Suppressor macrophage treated with lipopolysaccharide for 1 hour (primary cell): ENCODE results near the gene PLCD1.

Experiments used
- DNase-seq, 3 donors: peaks; one replicate each; pipeline ENCODE4 v3.0.0-alpha.2; 2020 to 2022

Gene PLCD1

DNA sequence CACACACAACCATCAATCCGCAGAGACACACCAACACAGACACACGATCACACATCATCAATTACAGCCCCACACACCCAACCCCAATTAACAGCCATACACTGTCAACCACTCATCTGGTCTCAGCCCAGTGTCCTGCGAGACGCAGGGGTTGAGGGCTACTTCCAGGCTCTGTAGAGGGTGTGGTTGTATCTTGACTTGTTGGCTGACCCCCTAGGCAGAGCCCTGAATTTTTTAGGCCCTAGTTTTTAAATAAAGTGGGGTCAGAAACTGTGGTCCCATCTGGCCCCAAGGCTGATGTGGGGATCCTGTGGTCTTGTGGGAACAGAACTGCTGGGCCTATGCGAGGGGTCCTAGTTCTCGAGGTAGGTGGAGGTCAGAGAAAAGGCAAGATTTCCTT is 29.6 kb downstream of the PLCD1 start:
- DNase-seq: no peak

- DNase-seq: no peak
Observed at GRCh38 chr3:37997791-37998370, 31.6 kb downstream of the PLCD1 start.

GRCh38 chr3:37997342-37997741 is 32.1 kb downstream of the PLCD1 start:
- no peak for DNase-seq

DNA sequence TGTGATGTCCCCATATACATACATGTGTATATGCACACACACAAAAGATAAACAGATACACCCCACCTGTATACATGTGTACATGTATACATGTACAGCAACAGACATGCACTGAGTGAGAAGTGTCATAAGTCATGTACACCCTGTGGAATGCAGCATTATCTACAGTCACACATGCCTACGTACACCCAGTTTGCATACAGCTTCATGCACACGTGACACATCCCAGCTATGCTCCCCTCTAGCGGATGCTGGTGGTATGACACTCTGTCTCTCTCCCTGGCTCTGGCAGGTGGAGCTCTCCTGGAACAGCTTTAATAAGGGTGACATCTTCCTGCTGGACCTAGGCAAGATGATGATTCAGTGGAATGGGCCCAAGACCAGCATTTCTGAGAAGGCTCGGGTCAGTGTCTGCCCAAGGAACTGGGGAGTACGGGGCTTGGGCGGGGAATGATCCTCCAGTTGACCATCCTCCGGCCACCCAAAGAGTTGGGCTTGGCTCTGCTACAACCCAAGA is 32.6 kb downstream of the PLCD1 start:
- peak; percentile 83 to 88 (median 85) for DNase-seq

GRCh38 chr3:37995652-37996641 is 33.5 kb downstream of the PLCD1 start:
- DNase-seq: no peak

DNA sequence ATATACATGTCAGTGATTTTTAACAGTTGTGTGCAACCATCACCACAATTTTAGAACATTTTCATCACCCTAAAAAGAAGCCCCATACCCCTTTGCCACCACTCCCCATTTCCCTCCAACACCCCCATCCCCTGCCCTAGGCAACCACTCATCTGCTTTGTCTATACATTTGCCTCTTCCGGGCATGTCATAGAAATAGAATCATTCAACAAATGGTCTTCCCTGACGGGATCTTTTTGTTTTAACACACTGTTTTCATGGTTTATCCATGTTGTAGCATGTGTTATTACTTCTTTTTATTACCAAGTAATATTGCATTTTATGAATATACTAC is 34.8 kb downstream of the PLCD1 start:
- no peak for DNase-seq

DNA sequence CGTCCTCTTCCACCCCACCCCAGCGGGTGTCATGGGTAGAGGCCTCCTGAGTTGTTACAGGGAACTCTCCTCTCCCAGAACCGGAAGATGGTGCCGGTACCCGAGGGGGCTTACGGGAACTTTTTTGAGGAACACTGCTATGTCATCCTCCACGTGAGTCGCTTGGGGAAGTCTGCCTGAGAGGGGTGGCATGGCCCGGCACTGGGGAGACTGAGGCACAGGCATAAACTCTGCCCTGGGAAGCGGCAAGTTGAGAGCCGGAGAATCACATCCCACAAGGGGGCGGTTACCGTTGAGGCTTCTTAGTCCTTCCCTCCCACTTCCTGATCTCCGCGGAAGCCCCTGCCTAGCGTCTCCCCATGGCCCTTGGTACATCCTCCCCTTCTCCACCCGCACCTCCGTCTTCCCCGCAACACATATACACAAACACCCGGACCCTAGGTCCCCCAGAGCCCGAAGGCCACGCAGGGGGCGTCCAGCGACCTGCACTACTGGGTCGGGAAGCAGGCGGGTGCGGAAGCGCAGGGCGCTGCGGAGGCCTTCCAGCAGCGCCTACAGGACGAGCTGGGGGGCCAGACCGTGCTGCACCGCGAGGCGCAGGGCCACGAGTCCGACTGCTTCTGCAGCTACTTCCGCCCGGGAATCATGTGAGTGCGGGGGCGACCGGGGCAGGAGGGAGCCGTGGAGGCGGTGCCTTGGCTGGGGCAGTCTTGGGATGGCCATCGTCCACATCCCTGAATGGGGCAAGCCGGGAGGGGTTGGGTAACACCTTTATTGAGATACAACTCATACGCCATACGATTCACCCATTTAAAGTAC is 35.4 kb downstream of the PLCD1 start:
- DNase-seq: peak; percentile 84 to 94 (median 90)

GRCh38 chr3:37993460-37993819 is 36.0 kb downstream of the PLCD1 start:
- no peak for DNase-seq

DNA sequence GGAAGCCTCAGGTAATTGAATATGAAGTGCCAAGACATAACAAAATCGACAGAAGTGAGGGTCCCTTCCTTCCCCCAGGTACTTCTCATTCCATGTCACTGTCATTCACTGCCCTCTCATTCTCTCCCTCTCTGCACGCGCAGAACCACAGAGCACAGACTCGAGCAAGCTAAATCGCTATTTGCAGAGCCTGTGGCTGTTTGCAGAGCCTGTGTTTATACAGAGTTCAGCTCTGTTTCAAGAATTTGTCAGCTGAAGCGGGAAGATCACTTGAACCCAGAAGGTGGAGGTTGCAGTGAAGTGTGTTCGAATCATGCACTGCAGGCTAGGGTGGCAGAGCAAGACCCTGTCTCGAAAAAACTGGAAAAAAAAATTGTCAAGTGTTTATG is 36.4 kb downstream of the PLCD1 start:
- no peak for DNase-seq

DNA sequence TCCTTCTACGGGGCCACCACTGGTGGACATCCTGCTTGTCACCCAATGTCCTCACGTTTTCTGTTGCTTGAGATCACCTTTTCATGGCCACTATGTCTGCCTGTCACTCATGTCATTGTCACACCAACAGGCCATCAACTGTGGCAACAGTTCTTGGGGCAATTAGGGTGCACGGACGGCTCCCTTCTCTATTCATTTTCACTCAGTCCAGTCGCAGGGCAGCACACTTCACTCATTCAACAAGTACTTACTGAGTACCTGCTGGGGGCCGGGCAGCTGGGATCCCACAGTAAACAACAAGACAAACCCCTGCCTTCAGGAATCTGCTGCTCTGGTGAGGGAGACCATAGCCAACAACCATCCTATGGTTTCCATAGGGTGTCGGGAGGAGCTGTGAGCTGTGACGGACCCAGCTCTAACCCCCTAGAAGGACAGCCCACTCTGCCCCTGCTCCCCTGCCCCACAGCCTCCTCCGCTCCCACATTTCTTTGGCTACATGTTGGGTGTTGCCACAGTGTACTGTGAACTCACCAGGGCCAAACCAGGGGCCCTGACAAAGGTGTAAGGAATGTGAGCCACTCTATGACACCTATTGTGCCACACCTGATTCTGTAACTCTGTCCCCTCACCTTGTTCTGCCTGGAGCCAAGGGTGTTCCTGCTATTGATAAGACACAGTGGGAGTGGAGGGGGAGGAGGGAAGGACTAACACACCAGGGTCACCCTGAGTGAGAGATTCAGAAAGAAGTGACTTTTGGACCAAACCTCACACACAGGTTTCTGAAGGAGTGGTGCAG is 37.0 kb downstream of the PLCD1 start:
- DNase-seq: no peak

DNA sequence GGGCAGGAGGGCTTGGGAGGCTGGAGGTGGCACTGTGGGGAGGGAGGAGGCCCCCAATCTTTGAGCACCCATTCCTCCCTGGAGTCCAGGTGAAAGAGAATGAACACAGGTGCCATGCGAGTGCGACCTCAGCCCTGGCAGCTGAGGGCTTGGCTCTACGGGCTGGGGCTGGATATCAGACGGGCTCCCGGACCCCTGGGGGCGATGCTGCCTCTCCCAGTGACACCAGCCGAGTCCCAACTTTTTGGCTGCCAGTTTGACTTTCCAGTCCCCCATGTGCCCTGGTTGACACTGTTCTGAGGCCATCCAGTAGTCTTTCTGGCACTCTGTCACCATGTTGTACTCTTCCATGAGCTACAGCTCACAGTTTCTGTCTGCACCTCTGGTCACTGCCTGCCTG is 37.6 kb downstream of the PLCD1 start:
- DNase-seq: no peak

- no peak for DNase-seq
Observed at GRCh38 chr3:37991109-37991508, 38.3 kb downstream of the PLCD1 start.

DNA sequence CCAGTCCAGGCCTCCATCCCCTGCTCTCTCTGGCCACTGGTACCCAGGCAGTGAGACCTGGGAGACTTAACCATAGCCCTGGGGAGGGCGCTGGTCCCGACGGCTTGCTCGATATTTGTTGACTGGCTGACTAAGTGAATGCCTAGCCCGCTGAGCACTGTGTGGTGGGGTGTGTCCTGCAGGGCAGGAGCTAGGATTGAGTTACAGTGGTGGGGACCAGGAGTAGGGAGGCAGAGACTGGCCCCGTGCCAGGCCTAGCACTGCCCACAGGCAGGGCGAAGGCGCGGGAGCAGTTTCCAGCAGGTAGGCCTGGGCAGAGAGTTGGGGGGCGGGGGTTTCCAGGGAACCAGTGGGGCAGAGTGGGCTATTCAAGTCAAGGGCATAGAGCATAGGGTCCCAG is 38.9 kb downstream of the PLCD1 start, which contains the start of gene VILL:
Gene VILL, plus strand, starts transcription at position 260 of the 400 bp plus-strand sequence. CDS start 2,887 bp downstream, outside the sequence.
- no peak for DNase-seq

GRCh38 chr3:37989821-37990480 is 39.5 kb downstream of the PLCD1 start:
- DNase-seq: no peak

- DNase-seq: no peak
Observed at GRCh38 chr3:37988931-37989525, 40.4 kb downstream of the PLCD1 start.

DNA sequence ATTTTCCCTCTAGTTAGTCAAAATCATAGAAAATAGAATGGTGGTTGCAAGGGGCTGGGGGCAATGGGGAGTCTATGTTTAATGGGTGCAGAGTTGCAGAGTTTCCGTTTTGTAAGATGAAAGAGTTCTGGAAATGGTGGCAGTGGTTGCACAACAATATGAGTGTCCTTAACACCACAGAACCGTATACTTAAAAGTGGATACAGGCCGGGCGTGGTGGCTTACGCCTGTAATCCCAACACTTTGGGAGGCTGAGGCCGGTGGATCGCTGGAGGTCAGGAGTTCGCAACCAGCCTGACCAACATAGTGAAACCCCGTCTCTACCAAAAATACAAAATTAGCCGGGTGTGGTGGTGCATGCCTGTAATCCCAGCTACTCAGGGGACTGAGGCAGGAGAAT is 41.1 kb downstream of the PLCD1 start:
- peak in 1 of 3 donors; percentile 27 for DNase-seq

DNA sequence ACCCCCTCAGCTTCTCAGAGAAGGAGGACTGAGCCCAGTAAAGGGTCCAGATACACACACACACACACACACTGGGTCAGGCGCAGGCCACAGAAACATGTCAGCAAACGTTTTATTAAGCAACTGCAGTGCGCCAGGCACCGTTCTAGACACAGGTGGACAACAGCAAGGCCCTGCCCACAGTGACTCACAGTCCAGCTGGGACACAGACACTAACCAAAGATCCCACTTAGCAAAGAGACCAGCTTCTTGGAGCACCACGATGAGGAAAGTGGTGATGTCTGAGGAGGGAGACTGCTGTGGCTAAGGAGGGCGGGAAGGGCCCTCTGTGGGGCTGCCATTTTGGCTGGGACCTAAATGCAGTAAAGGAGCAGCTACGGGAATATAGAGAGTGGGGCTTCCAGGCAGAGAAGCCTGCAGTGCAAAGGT is 41.7 kb downstream of the PLCD1 start:
- DNase-seq: no peak

DNA sequence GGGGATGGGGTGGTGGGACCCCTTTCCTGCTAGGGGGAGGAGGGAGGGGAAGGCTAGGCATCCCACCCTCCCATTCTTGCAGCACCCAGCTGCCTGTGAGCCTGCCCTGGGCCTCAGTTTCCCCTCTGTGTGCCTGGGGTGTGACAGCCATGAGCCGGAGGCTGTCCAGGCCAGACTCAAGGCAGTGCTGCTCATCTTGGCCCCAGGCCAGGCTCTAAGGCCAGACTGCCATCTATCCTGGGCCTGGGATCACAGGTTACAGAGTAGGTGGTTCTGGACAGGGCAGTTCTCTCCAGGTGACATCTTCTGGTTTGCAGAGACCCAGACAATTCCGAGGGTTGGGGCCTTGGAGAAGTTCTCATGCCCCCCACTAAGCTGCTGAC is 42.1 kb downstream of the PLCD1 start:
- no peak for DNase-seq

DNA sequence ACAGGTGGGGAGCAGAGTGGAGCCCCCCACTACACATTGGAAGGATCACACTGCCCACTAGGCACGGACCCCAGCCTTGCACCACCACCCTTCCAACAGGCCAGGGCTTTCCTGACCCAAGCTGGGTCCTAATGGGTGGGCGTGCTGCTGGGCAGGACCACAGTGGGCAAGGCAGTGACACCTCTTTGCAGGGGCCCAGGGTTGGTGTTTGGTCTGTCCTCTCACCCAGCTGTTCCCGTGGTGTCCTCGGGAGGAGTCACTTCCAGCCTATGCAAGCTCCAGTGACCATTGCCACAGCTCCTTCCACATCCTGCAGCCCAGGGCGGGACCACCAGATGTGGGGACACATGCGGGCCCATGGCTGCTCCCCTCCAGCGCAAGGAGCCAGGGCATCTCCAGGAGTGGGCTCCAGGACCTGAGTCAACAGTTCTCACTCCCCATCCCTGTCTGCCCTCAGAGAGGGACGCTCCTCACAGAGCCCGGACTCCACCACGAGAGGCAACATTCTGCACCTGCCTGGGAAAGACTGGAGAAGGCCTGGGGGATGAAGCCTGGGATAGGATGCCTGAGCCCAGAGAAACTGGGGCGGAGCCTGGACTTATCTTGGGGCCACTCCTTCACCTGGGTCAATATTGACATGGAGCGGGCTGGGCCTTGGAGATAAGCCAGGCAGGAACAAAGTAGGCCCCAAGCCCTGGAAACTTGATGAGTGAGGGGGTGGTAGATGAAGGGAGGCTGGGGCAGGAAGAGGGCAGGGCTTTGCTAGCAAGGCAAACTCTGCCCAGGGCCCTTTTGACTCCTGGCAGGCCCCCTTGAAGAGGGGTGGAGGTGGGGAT is 42.7 kb downstream of the PLCD1 start:
- no peak for DNase-seq

- DNase-seq: no peak
Observed at GRCh38 chr3:37985637-37986320, 43.7 kb downstream of the PLCD1 start.
